IMR-90 (cell line): ENCODE data around the gene CELF5. TPM values are rescaled to one million over a fixed set of nuclear protein-coding genes. Genes with fewer than 3 reads are reported as not detected.

Experiments
- ATAC-seq: fragments of 200-7000 bp; cut with Tn5 transposase; 2 replicates; pipeline ENCODE4 v1.9.1; 2020; ENCODE audit warnings: low read depth, mild to moderate bottlenecking, moderate library complexity
- BruUV-seq: library from RNA; stranded (reverse); fragments of 400-500 nt; replicated peaks from 2 replicates; lab custom pipeline; 2021; lab: Mats Ljungman, UMichigan
- CTCF ChIA-PET: fragments of 300-600 bp; formaldehyde crosslinking; extraction: SDS; loops from one replicate; lab custom pipeline; 2021; ENCODE audit warnings: antibody characterized with exemption; lab: Yijun Ruan, JAX
- POLR2A ChIA-PET: fragments of 300-600 bp; sonication (Branson Sonifier 250); formaldehyde crosslinking; loops from one replicate; lab custom pipeline; 2022; ENCODE audit warnings: antibody characterized with exemption; ENCODE audit not compliant: unreplicated experiment; lab: Charles Lee
- DNase-seq: peaks from one replicate; pipeline ENCODE4 v3.0.0; 2013
- H2AFZ ChIP-seq: replicated peaks from 2 replicates; pipeline ENCODE3; 2013; ENCODE audit warnings: low read length, mild to moderate bottlenecking; ENCODE audit not compliant: poor library complexity
- H2AK5ac ChIP-seq: 2 replicates; pipeline ENCODE4 v1.6.1; 2013; ENCODE audit warnings: low read depth, low read length, inconsistent platforms
- H2AK9ac ChIP-seq: replicated peaks from 2 replicates; pipeline ENCODE3; 2013; ENCODE audit warnings: mild to moderate bottlenecking, low read depth, low read length, moderate library complexity; ENCODE audit not compliant: poor library complexity
- H2BK120ac ChIP-seq: 2 replicates; pipeline ENCODE4 v1.6.1; 2013; ENCODE audit warnings: low read depth, low read length, inconsistent platforms
- H2BK15ac ChIP-seq: 3 replicates; pipeline ENCODE4 v1.6.1; 2013; ENCODE audit warnings: low read depth, low read length, inconsistent platforms
- H2BK20ac ChIP-seq: 2 replicates; pipeline ENCODE4 v1.6.1; 2013; ENCODE audit warnings: low read depth, mild to moderate bottlenecking, inconsistent platforms, low read length, moderate library complexity
- H2BK5ac ChIP-seq: 2 replicates; pipeline ENCODE4 v1.6.1; 2013; ENCODE audit warnings: mild to moderate bottlenecking, low read depth, low read length, inconsistent platforms; ENCODE audit not compliant: poor library complexity, severe bottlenecking
- H3K14ac ChIP-seq: replicated peaks from 2 replicates; pipeline ENCODE4 v1.6.1; 2013; ENCODE audit warnings: low read depth, low read length, inconsistent platforms
- H3K18ac ChIP-seq: 2 replicates; pipeline ENCODE4 v1.6.1; 2013; ENCODE audit warnings: low read depth, low read length, control low read depth
- H3K23ac ChIP-seq: 2 replicates; pipeline ENCODE4 v1.6.1; 2013; ENCODE audit warnings: low read depth, low read length, inconsistent platforms
- H3K27ac ChIP-seq: 2 replicates; pipeline ENCODE4 v1.5.1; 2013; ENCODE audit warnings: mild to moderate bottlenecking, control low read depth, low read length; ENCODE audit not compliant: insufficient read depth
- H3K27me3 ChIP-seq: 2 replicates; pipeline ENCODE4 v1.6.1; 2013; ENCODE audit warnings: low read length; ENCODE audit not compliant: control insufficient read depth, insufficient read depth
- H3K36me3 ChIP-seq: 2 replicates; pipeline ENCODE4 v1.6.1; 2013; ENCODE audit warnings: low read length, mixed read lengths; ENCODE audit not compliant: control insufficient read depth, insufficient read depth
- H3K4ac ChIP-seq: 2 replicates; pipeline ENCODE4 v1.6.1; 2013; ENCODE audit warnings: low read depth, low read length, inconsistent platforms
- H3K4me1 ChIP-seq: 2 replicates; pipeline ENCODE4 v1.6.1; 2013; ENCODE audit warnings: low read length, mixed read lengths; ENCODE audit not compliant: control insufficient read depth, insufficient read depth
- H3K4me2 ChIP-seq: 2 replicates; pipeline ENCODE4 v1.6.1; 2013; ENCODE audit warnings: low read depth, mild to moderate bottlenecking, control low read depth, low read length, moderate library complexity
- H3K4me3 ChIP-seq: 2 replicates; pipeline ENCODE4 v1.5.1; 2013; ENCODE audit warnings: low read depth, mild to moderate bottlenecking, control low read depth, low read length, moderate library complexity; ENCODE audit not compliant: insufficient read depth
- H3K56ac ChIP-seq: 2 replicates; pipeline ENCODE4 v1.6.1; 2013; ENCODE audit warnings: low read length, inconsistent platforms; ENCODE audit not compliant: insufficient read depth; ENCODE audit errors: extremely low read depth
- H3K79me1 ChIP-seq, 2 experiments: 2 replicates each; pipeline ENCODE4 v1.6.1; 2013; ENCODE audit warnings: low read length in 2 of 2, inconsistent platforms in 1 of 2, low read depth in 1 of 2
- H3K9ac ChIP-seq: 2 replicates; pipeline ENCODE4 v1.6.1; 2013; ENCODE audit warnings: low read depth, low read length, control low read depth
- H3K9me1 ChIP-seq: 2 replicates; pipeline ENCODE4 v1.6.1; 2013; ENCODE audit warnings: low read length, inconsistent platforms; ENCODE audit not compliant: insufficient read depth
- H3K9me3 ChIP-seq: 2 replicates; pipeline ENCODE4 v1.6.1; 2013; ENCODE audit warnings: low read length; ENCODE audit not compliant: control insufficient read depth, insufficient read depth
- H4K20me1 ChIP-seq: 2 replicates; pipeline ENCODE4 v1.6.1; 2013; ENCODE audit warnings: low read length, inconsistent platforms; ENCODE audit not compliant: insufficient read depth
- H4K5ac ChIP-seq: 2 replicates; pipeline ENCODE4 v1.6.1; 2013; ENCODE audit warnings: mild to moderate bottlenecking, low read depth, low read length, control low read depth
- H4K8ac ChIP-seq, 2 experiments: 2 replicates each; pipeline ENCODE4 v1.6.1; 2013; ENCODE audit warnings: low read depth in 2 of 2, low read length in 2 of 2, control low read depth in 1 of 2, inconsistent platforms in 1 of 2
- H4K91ac ChIP-seq: 2 replicates; pipeline ENCODE4 v1.6.1; 2013; ENCODE audit warnings: low read depth, low read length, inconsistent platforms; ENCODE audit not compliant: insufficient read depth
- CHD1 ChIP-seq: IDR thresholded peaks from 2 replicates; pipeline ENCODE4 v1.6.1; 2012; ENCODE audit warnings: low read depth, low read length, improper control_type of control experiment
- MAFK ChIP-seq: IDR thresholded peaks from 2 replicates; pipeline ENCODE4 v1.6.1; 2012; ENCODE audit warnings: low read depth, low read length, improper control_type of control experiment
- MAZ ChIP-seq: IDR thresholded peaks from 2 replicates; pipeline ENCODE4 v1.6.1; 2012; ENCODE audit warnings: low read depth, mild to moderate bottlenecking, low read length, improper control_type of control experiment, moderate library complexity, borderline replicate concordance
- MXI1 ChIP-seq: IDR thresholded peaks from 2 replicates; pipeline ENCODE4 v1.6.1; 2012; ENCODE audit warnings: low read depth, mild to moderate bottlenecking, low read length, moderate library complexity, borderline replicate concordance
- RAD21 ChIP-seq: IDR thresholded peaks from 2 replicates; pipeline ENCODE4 v1.6.1; 2012; ENCODE audit warnings: low read length, improper control_type of control experiment
- SMC3 ChIP-seq: fragments of 150-350 bp; IDR thresholded peaks from 2 replicates; pipeline ENCODE4 v1.6.1; 2016; ENCODE audit warnings: low read depth, mild to moderate bottlenecking, antibody characterized with exemption, low read length, moderate library complexity
- USF2 ChIP-seq: fragments of 150-350 bp; IDR thresholded peaks from 2 replicates; pipeline ENCODE4 v1.6.1; 2017; ENCODE audit warnings: mild to moderate bottlenecking, antibody characterized with exemption, low read length, low read depth
- WGBS, 2 experiments: methylation state at CpG; one replicate each; pipeline versions ENCODE4 v1.1.5 to v1.1.7; 2013; ENCODE audit warnings: missing lambda C conversion rate in 2 of 2; ENCODE audit not compliant: insufficient read length in 1 of 2; ENCODE audit errors: extremely low coverage in 2 of 2; 5-methylcytosine and 5-hydroxymethylcytosine counted together
- dilution Hi-C: fragments of 300-500 bp; cut with HindIII; formaldehyde crosslinking; loops from one replicate; pipeline ENCODE4 v1.14.3; 2018; ENCODE audit warnings: low sequenced_read_pairs; ENCODE audit not compliant: unreplicated experiment
- in situ Hi-C: fragments of 300-500 bp; cut with MboI; formaldehyde crosslinking; loops from 3 replicates; pipeline ENCODE4 v1.14.3; 2019; ENCODE audit warnings: low sequenced_read_pairs, inconsistent platforms, mixed read lengths
- intact Hi-C: fragments of 100-400 bp; cut with micrococcal nuclease; formaldehyde crosslinking; loops from 2 replicates; pipeline ENCODE4 v1.10.0; 2022
- polyA plus RNA-seq, 3 experiments: library from polyadenylated mRNA; depleted of rRNA; stranded (reverse); fragments of >200 nt; gene quantifications; 2 replicates each; pipeline ENCODE4 v1.2.3, GENCODE V29; 2012; ENCODE audit warnings: low replicate concordance in 1 of 3
- total RNA-seq: library from RNA; depleted of rRNA; stranded (reverse); fragments of >200 nt; gene quantifications from 2 replicates; pipeline ENCODE4 v1.2.3, GENCODE V29; 2012
- TF ChIP-seq, protein P1 (sequence below): conservative IDR thresholded peaks from 2 replicates; pipeline ENCODE4 v1.5.1; 2012; ENCODE audit warnings: mild to moderate bottlenecking, low read depth, low read length, improper control_type of control experiment

Gene CELF5
- total and polyA plus RNA-seq, 2 of the 4 experiments (the other 2 are of a cell fraction) = 0.02 TPM; not detected in 1

DNA sequence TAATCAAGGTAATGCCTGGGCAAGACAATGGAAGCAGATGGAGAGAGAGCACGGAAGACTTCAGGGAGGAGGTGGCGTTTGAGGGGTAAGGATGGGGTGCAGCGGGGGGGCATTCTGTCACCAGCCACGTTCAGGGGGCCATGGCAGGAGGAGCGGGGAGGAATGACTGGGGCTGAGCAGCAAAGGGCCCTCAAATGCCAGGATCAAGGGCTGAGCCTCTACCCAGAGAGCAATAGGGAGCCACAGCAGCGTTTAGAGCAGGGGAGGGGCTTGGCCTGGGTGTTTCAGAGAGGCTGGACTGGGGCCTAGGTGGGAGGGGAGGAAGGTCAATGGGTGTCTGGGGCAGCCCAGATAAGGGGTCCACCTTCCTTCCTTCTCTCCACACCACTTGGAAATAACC is 44.3 kb downstream of the CELF5 start:
- H3K18ac ChIP-seq = no peak overlapping the region
- no peaks in the 10 kb centered on the region for H3K79me1 ChIP-seq
- dilution Hi-C loops = no loop called here
- WGBS, 2 experiments = 70% methylated on average over 2 of the region's 6 CpGs; no CpG with 5 or more reads in 1 of the 2 experiments
- no peaks in the 10 kb centered on the region for H3K36me3 ChIP-seq
- no peak overlapping the region for H3K27ac ChIP-seq
- no peak overlapping the region for H3K23ac ChIP-seq
- DNase-seq = no peak
- H3K14ac ChIP-seq = no peak overlapping the region
- H3K4me2 ChIP-seq = no peak overlapping the region
- no TSS peak for BruUV-seq
- in situ Hi-C loops = no loop called here
- no peak overlapping the region for H4K8ac ChIP-seq
- H4K91ac ChIP-seq = no peak overlapping the region
- H2AK9ac ChIP-seq = no peak overlapping the region
- ChIA-PET CTCF (no interaction called here), POLR2A (no interaction called here)
- peaks cover 57% of the 10 kb centered on the region for H3K27me3 ChIP-seq
- no peak overlapping the region for H3K56ac ChIP-seq
- H3K4me3 ChIP-seq = no peak overlapping the region
- H3K9ac ChIP-seq = no peak overlapping the region
- no peak overlapping the region for H2BK5ac ChIP-seq
- H3K4ac ChIP-seq = no peak overlapping the region
- no peak overlapping the region for H2BK20ac ChIP-seq
- no peak overlapping the region for H4K5ac ChIP-seq
- peaks cover 6% of the 10 kb centered on the region for H3K9me3 ChIP-seq
- intact Hi-C loops = no loop called here
- ATAC-seq = no peak
- H3K4me1 ChIP-seq = no peaks in the 10 kb centered on the region
- H3K9me1 ChIP-seq = no peaks in the 10 kb centered on the region
- no peak overlapping the region for H2AFZ ChIP-seq
- no peak overlapping the region for H2AK5ac ChIP-seq
- no peak overlapping the region for H2BK15ac ChIP-seq
- TF ChIP-seq USF2 (no peak), CHD1 (no peak), MAFK (no peak), RAD21 (no peak), MAZ (no peak), SMC3 (no peak), MXI1 (no peak)
- TF ChIP-seq, protein P1, sequence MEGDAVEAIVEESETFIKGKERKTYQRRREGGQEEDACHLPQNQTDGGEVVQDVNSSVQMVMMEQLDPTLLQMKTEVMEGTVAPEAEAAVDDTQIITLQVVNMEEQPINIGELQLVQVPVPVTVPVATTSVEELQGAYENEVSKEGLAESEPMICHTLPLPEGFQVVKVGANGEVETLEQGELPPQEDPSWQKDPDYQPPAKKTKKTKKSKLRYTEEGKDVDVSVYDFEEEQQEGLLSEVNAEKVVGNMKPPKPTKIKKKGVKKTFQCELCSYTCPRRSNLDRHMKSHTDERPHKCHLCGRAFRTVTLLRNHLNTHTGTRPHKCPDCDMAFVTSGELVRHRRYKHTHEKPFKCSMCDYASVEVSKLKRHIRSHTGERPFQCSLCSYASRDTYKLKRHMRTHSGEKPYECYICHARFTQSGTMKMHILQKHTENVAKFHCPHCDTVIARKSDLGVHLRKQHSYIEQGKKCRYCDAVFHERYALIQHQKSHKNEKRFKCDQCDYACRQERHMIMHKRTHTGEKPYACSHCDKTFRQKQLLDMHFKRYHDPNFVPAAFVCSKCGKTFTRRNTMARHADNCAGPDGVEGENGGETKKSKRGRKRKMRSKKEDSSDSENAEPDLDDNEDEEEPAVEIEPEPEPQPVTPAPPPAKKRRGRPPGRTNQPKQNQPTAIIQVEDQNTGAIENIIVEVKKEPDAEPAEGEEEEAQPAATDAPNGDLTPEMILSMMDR = no peak
- H4K20me1 ChIP-seq = no peaks in the 10 kb centered on the region
- no peak overlapping the region for H2BK120ac ChIP-seq
